Stimulated activated naive CD4-positive, alpha-beta T cell (primary cell): ENCODE results near the gene CNTN4.
A peak's percentile ranks its signal among the peaks of the same experiment; 100 is the strongest.
"Not testable (repeated sequence)": the region's sequence is repeated elsewhere in the genome, so short reads cannot be mapped to it uniquely, and the experiment has no call there.

Source experiments
- DNase-seq, 6 experiments: peaks; one replicate each; lab custom pipeline; 2025; lab: John Stamatoyannopoulos, UW

The CNTN4 gene

DNA sequence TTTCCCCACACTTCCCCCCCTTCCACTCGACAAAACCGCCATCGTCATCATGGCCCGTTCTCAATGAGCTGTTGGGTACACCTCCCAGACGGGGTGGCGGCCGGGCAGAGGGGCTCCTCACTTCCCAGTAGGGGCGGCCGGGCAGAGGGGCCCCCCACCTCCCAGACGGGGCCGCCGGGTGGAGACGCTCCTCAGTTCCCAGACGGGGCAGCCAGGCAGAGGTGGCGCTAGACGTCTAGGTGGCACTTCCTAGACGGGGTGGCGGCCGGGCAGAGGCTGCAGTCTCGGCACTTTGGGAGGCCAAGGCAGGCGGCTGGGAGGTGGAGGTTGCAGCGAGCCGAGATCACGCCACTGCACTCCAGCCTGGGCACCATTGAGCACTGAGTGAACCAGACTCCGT, 818.0 kb downstream of the CNTN4 start:
- not testable (repeated sequence) for DNase-seq

DNA sequence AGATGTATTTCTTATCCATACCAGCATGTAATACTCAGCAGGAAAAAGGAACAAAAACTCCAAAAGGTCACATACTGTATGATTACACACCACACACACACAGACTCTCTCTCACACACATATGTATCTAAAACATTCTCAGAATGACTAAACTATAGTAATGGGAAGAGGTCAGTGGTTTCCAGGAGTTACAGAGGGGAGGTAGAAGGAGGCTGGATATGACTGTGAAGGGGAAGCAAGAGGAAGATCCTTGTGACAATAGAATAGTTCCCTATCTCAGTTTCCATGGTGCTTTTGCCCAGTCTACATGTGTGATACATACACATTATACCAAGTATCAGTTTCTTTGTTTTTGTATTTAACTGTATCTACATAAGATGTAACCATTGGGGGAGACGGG, 821.4 kb downstream of the CNTN4 start:
- no peak for DNase-seq

DNA sequence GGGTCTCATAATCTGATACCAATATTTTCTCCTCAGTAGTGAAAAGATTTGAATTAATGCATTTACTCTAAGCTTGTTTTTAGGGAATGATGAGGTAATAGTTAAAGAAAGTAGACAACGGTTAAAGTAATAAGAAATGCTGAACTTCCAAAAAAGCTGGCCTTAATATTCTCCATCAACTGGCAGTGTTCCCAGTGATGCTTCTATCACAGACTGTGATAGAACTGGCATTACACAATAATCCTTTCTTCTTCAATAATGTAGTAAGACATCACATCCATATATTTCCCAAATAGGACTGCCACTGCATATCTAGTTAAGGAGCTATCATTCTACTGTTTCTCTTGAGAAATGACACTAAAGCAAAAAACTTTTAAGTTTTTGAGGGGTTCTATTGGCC, 822.8 kb downstream of the CNTN4 start:
- no peak for DNase-seq

DNA sequence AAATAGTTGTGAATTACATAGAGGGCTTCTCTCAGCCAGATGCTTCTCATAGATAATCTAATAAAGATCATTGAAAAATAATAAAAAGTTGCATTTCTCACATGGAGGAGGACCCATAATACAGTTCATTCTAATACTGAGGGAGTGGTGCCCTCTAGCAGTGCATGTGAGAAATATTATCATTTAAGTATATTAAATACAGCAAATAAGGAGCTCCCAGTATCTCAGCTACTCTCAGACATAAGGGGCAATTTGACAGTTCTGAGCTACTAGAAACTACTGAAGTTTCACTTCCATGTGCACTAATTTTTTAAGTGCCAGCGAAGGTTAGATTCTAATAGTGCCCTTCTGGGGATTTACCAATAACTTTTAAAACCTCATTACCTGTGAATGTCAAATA, 823.2 kb downstream of the CNTN4 start:
- peak in 1 of 6 experiments; percentile 3 for DNase-seq

DNA sequence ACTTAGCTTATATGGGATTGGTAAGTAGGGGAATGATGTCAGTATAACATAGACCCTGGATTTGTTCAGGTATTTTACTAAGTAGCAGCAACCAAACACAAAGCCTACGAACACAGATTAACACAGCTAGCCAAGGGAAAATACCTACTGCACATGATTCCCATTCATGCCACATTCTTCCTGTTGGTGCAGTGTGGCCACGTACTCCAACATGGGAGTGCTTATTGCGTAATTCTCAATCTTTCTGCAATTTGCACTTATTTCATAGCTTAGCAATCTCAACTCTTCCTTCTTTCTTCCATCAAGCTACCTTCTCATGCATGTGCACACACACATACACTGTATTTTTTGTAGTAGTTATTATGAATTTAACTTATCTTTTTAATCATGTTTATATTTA, 824.7 kb downstream of the CNTN4 start:
- no peak for DNase-seq

DNA sequence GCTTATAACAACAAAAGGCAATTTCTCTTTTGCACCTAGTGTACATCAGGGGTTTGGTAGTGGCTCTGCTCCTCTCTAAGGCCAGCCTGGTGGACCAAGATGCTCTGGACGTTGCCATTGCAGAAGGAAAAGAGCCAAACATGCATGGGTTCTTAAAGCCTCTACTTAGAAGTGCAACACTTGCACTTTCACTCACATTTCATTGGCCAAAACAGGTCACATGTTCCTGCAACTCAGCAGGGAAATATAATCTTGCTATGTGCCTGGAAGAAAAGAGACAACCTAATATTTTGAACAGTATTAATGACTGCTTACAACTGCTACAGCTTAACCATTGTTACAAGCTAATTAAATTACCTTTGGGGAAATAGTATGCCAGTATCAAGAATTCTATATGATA, 828.6 kb downstream of the CNTN4 start:
- DNase-seq, result no peak

DNA sequence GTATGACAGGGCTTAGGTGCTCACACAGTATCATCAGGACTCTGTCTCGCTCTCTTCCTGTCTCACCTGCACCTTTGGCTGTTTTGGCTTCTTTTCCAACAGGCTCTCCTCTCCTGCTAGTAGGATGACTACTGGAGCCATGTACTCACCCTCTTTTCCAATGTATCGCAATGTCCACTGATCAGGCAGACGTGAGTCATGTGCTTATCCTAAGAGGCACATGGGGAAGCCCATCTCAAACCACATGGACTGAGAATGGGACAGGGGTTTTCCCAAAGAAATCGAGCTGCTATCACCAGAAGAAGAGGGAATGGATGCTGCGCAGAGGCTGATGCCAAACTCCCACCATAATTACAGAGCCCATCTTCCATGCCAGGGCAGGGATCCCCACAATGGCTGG, 830.9 kb downstream of the CNTN4 start:
- DNase-seq, result no peak

DNA sequence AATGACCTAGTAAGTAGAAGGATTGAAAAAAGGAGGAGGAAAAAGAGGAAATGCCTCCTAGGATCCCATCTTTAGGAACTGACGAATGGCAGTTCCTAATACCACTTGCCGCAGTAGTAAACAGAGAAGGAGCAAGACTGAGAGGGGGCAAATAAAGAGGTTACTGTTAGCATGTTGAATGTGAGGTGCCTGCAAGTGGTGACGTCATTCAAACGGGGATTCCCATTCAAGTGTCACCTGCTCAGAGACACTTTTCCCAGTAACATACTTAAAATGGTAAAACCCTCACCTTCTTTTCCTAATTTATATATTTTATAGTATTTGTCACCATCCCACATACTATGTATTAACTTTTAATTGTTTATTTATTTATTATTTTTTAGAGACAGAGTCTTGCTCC, 832.6 kb downstream of the CNTN4 start:
- no peak for DNase-seq

DNA sequence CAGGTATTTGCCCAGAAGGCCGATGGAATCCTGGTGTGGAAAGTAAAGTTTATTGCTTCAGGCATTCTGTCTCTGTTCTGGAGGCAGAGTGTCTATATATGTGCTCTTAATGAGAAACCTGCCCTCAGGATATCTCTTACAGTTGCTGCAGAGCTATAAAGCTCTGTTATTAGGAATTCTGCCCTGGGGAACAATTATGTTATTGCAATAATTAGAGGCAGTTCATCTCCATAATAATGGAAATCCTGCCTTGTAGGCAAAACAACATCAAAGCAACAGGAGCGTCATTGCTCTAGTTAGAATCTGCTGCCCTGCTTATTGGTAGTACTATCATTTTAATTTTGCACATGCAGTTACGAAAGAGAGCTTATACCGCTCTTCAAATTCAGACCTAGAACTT, 835.9 kb downstream of the CNTN4 start:
- no peak for DNase-seq

DNA sequence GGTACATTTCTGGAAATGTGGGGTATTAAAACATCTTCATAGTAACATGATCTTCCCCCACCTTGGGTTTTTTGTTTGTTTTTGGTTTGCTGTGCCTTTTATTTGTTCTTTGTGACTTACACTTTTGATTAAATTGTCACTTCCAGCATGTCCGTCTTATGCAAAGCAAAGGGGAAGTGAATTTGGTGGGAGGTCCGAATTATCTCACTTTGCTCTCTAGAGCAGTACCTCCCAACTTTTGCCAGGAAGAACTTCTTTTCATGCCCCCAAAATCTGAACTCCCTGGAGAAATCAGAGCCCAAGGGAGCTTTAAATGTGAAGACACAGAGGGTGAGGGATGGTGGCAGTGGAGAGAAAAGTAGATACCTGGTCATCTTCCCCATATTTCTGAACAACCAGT, 838.4 kb downstream of the CNTN4 start:
- DNase-seq, result no peak

DNA sequence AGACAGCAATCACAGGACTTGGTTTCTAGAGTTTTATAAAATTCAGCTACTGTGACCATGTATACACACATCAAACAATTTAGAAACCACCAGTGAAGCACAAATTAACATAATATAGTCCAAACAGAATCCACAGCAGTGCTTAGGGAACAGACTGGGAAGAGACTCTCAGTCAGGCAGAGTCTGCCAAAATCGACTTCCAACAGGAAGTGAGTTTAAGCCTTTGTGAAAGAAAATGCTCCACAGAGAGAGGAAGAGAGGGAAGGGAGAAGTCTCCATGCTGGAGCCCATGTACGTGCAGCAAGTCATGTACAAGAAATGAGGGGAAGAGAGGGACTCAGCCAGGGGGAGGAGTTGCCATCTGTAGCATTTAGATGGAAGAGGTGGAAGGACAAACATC, 838.9 kb downstream of the CNTN4 start:
- no peak for DNase-seq

DNA sequence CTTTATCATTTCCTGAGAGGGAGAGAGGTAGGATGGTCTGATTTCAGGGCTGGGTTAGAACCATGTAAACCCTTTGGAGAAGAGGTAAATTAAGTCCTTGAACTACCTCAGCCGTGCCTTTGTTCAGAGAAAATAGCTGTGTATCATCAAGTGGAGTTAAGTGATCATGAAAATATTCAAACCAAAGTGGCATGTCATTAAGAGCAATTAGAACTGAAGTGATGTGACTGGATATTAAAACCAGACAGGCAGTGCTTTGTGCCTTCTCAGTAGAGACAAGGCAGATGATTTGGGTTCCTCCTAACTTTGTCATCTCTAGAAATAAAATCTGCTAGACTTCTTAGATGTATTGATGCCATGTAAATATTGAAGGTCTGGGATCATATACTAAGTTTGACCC, 840.0 kb downstream of the CNTN4 start:
- DNase-seq, result no peak

DNA sequence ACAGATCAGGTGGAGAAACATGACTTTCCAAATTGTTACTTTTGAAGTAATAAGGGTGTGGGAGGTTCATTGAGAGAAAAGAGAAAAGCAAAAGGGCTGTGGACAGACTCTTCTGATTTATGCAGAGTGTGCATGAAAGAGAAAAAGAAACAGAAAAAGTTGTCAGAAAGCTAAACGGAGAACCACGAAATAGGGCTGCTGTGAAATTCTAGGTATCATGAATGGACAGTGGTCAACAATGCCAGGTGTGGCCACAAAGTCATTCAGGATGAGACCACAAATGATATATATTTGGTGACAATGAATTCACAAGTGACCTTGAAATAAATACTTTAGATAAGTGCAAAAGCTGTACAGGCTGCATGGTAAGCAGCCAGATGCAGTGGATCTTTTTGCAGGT, 841.4 kb downstream of the CNTN4 start:
- no peak for DNase-seq

DNA sequence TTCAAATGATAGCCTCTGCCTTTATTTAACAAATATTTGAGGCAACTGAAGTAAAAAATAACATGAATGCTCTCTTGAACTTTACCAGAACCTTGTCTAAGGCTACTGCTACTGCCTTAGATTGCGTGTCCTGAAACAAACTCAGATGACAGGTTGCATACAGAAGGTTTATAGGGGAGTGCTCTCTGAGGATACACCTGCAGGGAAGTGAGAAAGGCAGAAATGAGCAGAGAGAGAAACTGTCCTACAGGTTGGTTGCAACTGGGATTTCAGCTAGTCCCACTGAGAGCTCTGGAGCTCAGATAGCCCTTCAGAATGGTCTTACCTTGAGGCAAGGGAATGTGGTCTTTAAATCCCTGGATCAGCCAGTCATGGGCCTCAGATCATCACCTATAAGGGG, 846.0 kb downstream of the CNTN4 start:
- no peak for DNase-seq

DNA sequence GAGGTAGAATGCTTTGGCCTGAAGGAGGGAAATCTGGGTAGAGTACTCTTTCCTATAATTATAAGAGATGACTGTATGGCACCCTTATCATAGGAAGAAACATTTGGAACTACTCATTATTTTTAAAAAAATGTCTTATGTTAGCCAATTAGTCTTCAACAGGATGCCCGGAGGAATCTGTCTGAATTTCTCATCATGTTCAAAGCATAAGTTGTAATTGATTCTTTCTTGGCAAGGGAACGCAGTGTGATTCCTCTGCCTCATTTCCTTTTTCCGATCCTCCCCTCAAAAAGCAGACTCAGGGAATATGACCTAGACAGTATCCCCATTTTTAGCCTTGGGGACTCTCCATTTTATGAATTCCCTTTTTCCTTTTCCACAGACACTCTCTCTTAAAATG, 846.5 kb downstream of the CNTN4 start:
- DNase-seq, result no peak

DNA sequence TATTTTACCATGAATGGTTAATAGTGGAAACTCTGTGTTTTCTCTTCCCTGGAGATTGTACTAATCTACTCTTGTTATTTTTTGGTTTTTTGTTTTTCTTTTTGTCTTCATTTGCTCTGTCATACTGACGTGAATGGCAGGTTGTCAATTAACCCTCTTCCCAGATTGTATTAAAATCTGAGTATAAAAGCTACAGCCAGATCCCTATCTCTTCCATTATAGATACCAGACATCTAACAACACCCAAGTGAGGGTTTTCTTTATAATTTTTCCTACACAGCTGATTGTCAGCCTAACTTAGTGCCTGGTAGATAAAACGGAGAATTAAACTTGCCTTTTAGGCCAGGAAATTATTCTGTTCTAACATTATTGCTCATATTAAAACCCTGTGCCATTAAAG, 848.9 kb downstream of the CNTN4 start:
- DNase-seq, result no peak

DNA sequence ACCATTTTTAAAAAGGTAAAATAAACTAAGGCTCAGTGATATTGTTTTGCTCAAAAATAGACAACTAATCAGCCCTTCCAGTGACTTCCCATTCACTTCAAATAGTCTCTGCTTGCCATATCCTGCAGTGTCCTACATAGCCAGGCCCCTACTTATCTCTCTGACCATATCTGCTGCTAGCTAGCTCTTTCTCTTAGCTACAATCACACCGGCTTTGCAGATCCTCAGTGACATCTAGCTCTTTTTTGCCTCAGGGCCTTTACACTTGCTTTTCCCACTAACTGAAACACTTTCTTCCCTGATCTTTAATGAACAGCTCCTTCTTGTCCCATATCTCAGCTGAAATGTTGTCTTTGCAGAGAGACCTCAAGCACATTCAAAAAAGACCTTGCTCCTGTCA, 850.2 kb downstream of the CNTN4 start:
- DNase-seq, result no peak

DNA sequence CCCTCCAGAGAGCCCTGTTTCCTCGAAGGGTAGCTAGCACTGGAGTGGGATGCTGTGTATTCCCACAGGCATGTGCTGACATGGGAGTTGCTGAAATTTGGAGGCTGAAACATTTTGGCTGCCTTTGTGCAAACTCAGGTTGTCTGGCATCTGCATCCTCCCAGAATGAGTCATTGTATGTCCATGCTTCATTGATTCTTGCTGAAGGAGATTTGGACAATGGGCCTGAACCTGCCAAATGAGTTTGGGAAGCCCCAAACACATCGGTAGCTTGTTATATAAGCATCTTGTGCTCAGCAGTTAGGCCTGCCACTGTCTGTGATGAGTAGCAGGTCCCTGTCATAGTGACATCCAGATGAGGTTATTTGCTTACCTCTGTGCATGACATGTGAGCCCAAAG, 851.5 kb downstream of the CNTN4 start:
- DNase-seq, result no peak

DNA sequence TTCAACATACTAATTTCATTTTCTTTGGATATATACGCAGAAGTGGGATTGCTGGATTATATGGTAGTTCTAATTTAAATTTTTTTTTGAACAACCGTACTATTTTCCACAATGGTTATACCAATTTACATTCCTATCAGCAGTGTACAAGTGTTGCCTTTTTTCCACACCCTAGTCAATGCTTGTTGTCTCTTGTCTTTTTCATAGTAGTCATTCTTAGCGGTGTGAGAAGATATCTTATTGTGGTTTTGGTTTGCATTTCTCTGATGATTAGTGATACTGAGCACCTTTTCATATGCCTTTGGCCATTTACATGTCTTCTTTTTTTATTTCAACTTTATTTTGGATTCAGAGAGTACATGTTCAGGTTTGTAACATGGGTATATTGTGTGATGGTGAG, 858.4 kb downstream of the CNTN4 start:
- DNase-seq, result no peak

DNA sequence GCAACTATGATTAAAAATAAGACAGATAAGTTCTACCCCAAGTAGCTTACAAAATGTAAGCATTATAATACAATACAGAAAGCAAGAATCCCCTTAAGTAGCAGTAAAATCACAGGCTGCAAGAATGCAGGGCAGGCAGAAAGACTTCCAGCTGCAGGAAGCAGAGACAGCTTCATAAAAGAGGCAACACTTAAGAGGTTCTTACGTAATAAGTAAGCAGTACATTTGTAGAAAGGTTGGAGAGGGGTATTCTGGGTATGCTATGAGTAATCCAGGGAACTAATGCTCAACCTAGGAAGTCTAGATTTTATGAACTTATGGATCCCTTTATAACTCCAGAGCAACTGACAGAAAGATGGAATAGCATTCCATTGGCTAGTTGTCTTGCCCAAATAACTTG, 859.9 kb downstream of the CNTN4 start:
- DNase-seq, result no peak

DNA sequence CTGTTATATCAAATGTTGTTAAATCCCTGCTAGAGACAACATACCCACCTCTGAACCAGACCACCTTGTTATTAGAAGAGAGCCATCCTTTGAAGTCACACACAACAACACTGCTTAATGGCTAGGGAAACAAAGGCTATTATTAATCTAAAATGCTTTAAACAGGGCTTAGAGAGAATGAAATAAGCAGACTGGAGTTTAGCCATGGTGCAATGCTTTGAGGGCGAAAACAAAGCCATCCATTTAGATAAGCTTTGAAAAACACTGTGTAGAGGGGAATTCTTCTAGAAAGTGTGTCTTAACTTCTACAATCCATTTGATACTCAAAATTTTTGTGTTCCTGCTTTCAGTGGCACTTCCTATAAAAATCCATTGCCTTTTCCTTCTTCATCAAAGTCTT, 862.9 kb downstream of the CNTN4 start:
- DNase-seq, result no peak

DNA sequence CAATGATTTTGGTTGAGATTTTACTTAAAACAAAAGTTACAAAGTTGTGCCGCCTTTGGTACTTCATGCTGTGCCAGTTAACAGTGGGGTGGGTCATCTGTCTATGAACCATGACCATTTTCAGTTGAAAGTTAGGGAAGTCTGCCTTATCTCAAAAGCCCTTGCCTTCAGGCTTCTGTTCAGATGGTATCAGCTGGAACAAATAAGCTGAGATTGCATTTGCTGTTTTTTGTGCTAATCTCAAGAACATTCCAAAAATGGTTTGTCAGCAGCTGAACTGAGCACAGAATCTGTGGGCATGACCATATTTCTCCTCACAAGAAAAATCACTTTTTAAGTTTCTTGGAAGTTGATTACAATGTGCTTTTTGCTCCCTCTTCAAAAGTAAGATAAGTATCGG, 869.2 kb downstream of the CNTN4 start:
- DNase-seq, result no peak

DNA sequence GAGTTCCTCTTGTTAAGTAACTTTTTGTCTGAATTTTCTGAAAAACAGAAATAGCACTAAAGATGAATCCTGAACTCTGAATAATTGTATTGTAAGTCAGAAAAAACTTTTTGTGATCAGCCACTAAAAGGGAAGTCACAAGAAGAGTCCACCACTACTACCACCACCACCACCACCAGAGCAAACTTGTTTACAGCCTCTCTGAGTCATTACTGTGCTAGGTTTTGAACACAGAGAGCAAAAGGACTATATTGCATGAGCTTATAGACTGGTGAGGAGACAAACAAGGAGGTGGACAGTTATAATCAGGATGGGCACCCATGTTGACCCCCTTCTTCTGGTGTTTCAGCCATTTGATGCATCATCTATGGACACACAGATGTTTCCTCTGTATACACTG, 869.8 kb downstream of the CNTN4 start:
- DNase-seq, result no peak

DNA sequence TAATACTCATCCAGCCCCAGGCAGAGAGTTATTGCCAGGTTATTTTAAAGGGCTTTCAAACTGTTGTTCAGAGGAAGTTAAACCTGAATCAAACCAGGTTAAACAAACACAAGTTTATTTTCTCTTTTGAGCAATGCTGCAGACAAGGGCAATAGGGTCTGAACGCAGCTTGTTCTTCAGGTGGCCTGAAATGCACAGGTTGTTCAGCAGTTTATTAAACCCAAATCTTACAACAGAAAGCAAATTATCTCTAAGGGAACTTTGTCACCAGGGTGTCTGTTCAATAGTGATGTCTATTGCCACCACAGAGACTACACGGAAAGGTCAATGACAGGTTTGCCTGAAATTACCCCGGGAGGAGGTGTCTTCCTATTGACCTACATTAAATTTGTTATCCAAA, 877.5 kb downstream of the CNTN4 start:
- DNase-seq, result no peak

DNA sequence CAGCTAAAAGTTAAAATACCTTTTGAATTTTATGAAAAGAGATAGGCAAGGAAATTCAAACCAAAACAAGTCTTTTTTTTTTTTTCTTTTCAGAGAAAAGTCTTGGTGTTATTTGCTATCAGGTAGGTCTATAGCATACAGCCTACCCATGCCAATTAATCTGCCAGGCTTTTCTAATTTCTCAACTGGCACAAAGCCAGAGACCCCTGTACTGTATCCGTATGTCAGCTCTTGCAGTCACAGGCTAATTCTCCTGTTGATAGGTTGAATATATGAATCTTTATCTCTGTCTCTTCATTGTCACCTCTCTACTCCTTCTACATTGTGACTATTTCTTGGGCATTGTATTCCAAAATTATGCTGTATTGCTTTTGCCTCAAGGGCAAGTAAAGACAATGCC, 878.1 kb downstream of the CNTN4 start:
- no peak for DNase-seq
